GM12864 (cell line): Measurements from ENCODE around the gene YLPM1.

Source experiments
- DNase-seq: peaks from one replicate; pipeline ENCODE4 v3.0.0-alpha.2; 2011; ENCODE audit warnings: low read depth
- H3K4me3 ChIP-seq: 2 replicates; pipeline ENCODE4 v1.5.1; 2011; ENCODE audit warnings: mild to moderate bottlenecking, low read depth, low read length, control low read depth
- TF ChIP-seq, protein P1 (sequence below): IDR thresholded peaks from 2 replicates; pipeline ENCODE4 v1.5.1; 2011; ENCODE audit warnings: low read depth, mild to moderate bottlenecking, moderate library complexity, low read length, control low read depth, inconsistent platforms; ENCODE audit errors: missing control alignments

Gene YLPM1

DNA sequence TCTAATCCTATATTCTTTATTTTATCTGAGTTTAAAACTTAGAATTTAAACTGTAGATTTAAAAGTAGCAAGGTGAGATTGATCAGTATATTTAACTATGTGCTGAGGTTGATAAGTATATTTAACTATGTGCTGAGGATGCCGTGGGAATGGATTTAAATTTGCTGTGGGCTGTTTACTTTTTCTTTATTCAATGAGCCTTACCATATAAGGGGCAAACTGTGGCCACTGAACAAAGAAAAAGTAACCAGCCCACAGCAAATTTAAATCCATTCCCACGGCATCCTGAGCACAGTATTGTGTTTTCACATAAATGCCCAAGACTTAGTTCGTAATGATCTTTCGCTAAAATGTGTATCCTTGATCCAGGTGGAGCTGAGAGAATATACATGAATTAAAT, 69.7 kb downstream of the YLPM1 start:
- no peak for DNase-seq
- H3K4me3 ChIP-seq, result no peak overlapping the region
- TF ChIP-seq, protein P1, sequence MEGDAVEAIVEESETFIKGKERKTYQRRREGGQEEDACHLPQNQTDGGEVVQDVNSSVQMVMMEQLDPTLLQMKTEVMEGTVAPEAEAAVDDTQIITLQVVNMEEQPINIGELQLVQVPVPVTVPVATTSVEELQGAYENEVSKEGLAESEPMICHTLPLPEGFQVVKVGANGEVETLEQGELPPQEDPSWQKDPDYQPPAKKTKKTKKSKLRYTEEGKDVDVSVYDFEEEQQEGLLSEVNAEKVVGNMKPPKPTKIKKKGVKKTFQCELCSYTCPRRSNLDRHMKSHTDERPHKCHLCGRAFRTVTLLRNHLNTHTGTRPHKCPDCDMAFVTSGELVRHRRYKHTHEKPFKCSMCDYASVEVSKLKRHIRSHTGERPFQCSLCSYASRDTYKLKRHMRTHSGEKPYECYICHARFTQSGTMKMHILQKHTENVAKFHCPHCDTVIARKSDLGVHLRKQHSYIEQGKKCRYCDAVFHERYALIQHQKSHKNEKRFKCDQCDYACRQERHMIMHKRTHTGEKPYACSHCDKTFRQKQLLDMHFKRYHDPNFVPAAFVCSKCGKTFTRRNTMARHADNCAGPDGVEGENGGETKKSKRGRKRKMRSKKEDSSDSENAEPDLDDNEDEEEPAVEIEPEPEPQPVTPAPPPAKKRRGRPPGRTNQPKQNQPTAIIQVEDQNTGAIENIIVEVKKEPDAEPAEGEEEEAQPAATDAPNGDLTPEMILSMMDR, result no peak

- TF ChIP-seq, protein P1, result no peak
- no peak for DNase-seq
- no peak overlapping the region for H3K4me3 ChIP-seq
These were observed 71.7 kb downstream of the YLPM1 start for GRCh38 chr14:74834692-74835392.

- H3K4me3 ChIP-seq, result no peak overlapping the region
- DNase-seq, result no peak
- TF ChIP-seq, protein P1, result no peak
These were observed 72.6 kb downstream of the YLPM1 start for GRCh38 chr14:74835645-74836250.

DNA sequence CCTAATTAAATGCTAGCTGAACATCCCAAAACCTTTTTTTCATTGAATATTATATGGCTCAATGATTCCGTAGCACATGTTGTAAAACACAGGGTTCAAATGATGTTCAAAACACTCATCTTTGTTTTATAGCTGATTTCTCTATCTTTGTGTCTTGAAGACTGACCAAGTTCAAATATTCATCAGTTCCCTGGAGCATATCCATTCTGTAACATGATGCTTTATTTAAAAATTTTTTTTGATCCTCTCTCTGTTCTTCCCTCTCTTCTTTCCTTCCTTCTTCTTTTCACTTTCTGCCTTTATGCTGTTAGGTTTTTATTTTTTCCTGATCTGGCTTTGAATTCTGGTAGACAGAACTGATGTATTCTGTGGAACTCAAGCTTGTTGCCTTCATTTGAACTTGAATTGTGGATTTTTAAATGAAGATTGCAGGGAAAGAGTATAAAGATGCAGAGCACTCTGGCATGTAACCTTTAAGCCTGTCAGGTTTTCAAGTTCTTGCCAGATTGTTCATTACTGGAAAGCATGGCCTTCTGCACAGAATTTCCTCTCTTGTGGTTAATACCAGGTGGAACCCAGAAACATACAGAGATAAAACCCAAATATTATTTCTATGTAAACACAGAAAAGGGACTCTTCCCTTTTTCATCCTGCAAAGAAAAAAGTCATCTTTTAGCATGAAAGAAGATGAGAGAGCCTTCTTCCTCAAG, 73.3 kb downstream of the YLPM1 start:
- TF ChIP-seq, protein P1, result no peak
- DNase-seq, result no peak
- H3K4me3 ChIP-seq, result no peak overlapping the region

DNA sequence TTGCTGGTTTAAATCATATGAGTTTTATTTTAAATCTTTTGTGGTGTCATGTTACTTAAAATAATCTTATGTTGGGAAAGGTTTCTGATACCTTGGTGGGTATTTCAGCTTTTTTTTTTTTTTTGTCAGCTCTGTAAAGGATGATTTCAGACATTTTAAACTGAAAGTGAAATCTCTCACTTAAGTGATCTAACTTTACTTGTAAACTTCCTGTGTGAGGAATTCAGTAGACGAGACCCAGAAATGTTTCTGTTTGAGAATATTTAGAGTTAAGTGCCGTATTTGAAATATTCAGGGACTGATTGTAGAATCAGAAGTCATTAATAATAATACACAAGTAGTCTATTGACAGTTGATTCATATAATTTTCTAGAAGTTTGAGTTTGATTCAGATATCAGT, 75.0 kb downstream of the YLPM1 start:
- DNase-seq, result no peak
- H3K4me3 ChIP-seq, result no peak overlapping the region
- TF ChIP-seq, protein P1, result no peak

DNA sequence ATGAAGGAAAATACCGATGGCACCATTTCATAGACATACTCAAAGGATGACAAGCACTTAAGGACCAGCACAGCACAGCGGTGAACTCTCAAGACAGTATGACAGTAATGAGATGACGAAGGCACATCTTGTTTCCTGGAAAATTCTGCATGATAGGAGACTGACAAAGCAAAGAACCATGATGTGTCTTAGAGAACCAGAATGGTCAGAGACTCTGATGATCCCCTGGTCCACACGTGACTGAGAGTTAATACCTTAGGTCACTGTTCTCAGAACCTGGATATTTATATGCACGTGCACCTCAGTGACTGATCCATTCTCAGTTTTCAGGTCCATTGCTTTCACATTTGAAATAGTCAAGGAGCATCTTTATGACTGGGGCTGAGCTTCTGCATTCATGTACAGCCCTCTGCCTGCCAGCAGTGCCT, 77.5 kb downstream of the YLPM1 start:
- H3K4me3 ChIP-seq, result no peak overlapping the region
- peak; percentile 68 for DNase-seq
- TF ChIP-seq, protein P1, result no peak
